GM12878 (cell line): ENCODE data around the gene POMT2. TPM values are rescaled to one million over a fixed set of nuclear protein-coding genes. Genes with fewer than 3 reads are reported as not detected.

Experiments
- ATAC-seq: fragments of 200-7000 bp; cut with Tn5 transposase; 3 replicates; pipeline ENCODE4 v1.9.1; 2020; ENCODE audit warnings: mild to moderate bottlenecking, moderate library complexity
- BruUV-seq: library from RNA; stranded (reverse); fragments of 400-500 nt; replicated peaks from 2 replicates; lab custom pipeline; 2021; lab: Mats Ljungman, UMichigan
- CTCF ChIA-PET: fragments of 300-600 bp; sonication (Branson Sonifier 250); formaldehyde crosslinking; extraction: SDS; loops from one replicate; lab custom pipeline; 2021; ENCODE audit warnings: inconsistent platforms; lab: Yijun Ruan, JAX
- POLR2A ChIA-PET: fragments of 350-600 bp; formaldehyde crosslinking; extraction: SDS; loops from one replicate; lab custom pipeline; 2021; ENCODE audit warnings: inconsistent platforms; lab: Charles Lee
- RAD21 ChIA-PET: fragments of 300-600 bp; sonication (Branson Sonifier 250); formaldehyde crosslinking; loops from one replicate; lab custom pipeline; 2023; ENCODE audit warnings: antibody characterized with exemption; ENCODE audit not compliant: unreplicated experiment; lab: Charles Lee
- SMC1A ChIA-PET: fragments of 300-600 bp; sonication (Branson Sonifier 250); formaldehyde crosslinking; loops from one replicate; lab custom pipeline; 2023; ENCODE audit not compliant: unreplicated experiment, uncharacterized antibody; lab: Charles Lee
- DNase-seq: peaks from one replicate; pipeline ENCODE4 v3.0.0-alpha.2; 2011; ENCODE audit warnings: low read depth, low spot score
- FAIRE-seq: peaks from 3 replicates; lab custom pipeline; 2011; peaks lifted over from hg19 to GRCh38; lab: Jason Lieb, UNC
- H2AFZ ChIP-seq: 2 replicates; pipeline ENCODE4 v1.6.0; 2011; ENCODE audit warnings: low read depth, low read length, control low read depth; ENCODE audit not compliant: control insufficient read depth
- H3K27ac ChIP-seq: 2 replicates; pipeline ENCODE4 v1.5.1; 2011; ENCODE audit warnings: control low read depth; ENCODE audit not compliant: control insufficient read depth, insufficient read depth
- H3K27me3 ChIP-seq, 2 experiments: replicated peaks in 1 of 2; 2 replicates each; pipeline versions ENCODE4 v1.6.0 to v1.6.1; 2011; ENCODE audit warnings: low read length in 1 of 2; ENCODE audit not compliant: control insufficient read depth in 2 of 2, insufficient read depth in 2 of 2
- H3K36me3 ChIP-seq, 2 experiments: 2 replicates each; pipeline ENCODE4 v1.5.1; 2011; ENCODE audit warnings: low read length in 1 of 2; ENCODE audit not compliant: control insufficient read depth in 2 of 2, insufficient read depth in 2 of 2
- H3K4me1 ChIP-seq: 2 replicates; pipeline ENCODE4 v1.6.1; 2011; ENCODE audit warnings: mild to moderate bottlenecking, low read length, moderate library complexity, mixed read lengths; ENCODE audit not compliant: control insufficient read depth, insufficient read depth
- H3K4me2 ChIP-seq: 2 replicates; pipeline ENCODE4 v1.6.0; 2011; ENCODE audit warnings: control low read depth; ENCODE audit not compliant: control insufficient read depth, insufficient read depth
- H3K4me3 ChIP-seq: fragments of 200-600 bp; sonication (generic); 2 replicates; pipeline ENCODE4 v1.5.1; 2016
- H3K79me2 ChIP-seq: 2 replicates; pipeline ENCODE4 v1.6.0; 2011; ENCODE audit warnings: low read length; ENCODE audit not compliant: control insufficient read depth, insufficient read depth
- H3K9ac ChIP-seq: 2 replicates; pipeline ENCODE4 v1.8.0; 2011; ENCODE audit warnings: low read length, control low read depth, mixed read lengths; ENCODE audit not compliant: control insufficient read depth, insufficient read depth
- H3K9me3 ChIP-seq: replicated peaks from 3 replicates; pipeline ENCODE4 v1.5.1; 2011; ENCODE audit warnings: mild to moderate bottlenecking, low read length; ENCODE audit not compliant: control insufficient read depth, insufficient read depth
- H4K20me1 ChIP-seq: 2 replicates; pipeline ENCODE4 v1.6.0; 2011; ENCODE audit not compliant: control insufficient read depth, insufficient read depth
- CTCF ChIP-seq, 3 experiments: IDR thresholded peaks in 2 of 3; conservative IDR thresholded peaks in 1 of 3; 2 replicates each; pipeline ENCODE4 v1.5.1; 2011; ENCODE audit warnings: low read depth in 3 of 3, low read length in 3 of 3, mild to moderate bottlenecking in 3 of 3, control low read depth in 2 of 3, moderate library complexity in 2 of 3, inconsistent platforms in 1 of 3, mixed read lengths in 1 of 3; ENCODE audit not compliant: control insufficient read depth in 2 of 3, insufficient read depth in 1 of 3; ENCODE audit errors: extremely low read depth in 1 of 3
- EP300 ChIP-seq, 2 experiments: fragments of 150-350 bp in 1 of 2; IDR thresholded peaks; 2 replicates each; pipeline ENCODE4 v1.6.1; 2011 to 2012; ENCODE audit warnings: low read depth in 2 of 2, low read length in 2 of 2, borderline replicate concordance in 1 of 2, improper control_type of control experiment in 1 of 2, inconsistent platforms in 1 of 2; ENCODE audit not compliant: control insufficient read depth in 1 of 2
- KAT2A ChIP-seq: conservative IDR thresholded peaks from 2 replicates; pipeline ENCODE4 v1.6.1; 2011; ENCODE audit warnings: low read depth, low read length; ENCODE audit not compliant: control insufficient read depth
- POLR2A ChIP-seq: IDR thresholded peaks from 2 replicates; pipeline ENCODE4 v1.6.1; 2011; ENCODE audit warnings: low read depth, mild to moderate bottlenecking, low read length
- SRF ChIP-seq, 2 experiments: IDR thresholded peaks; 2 replicates each; pipeline ENCODE4 v1.6.1; 2011; ENCODE audit warnings: low read depth in 2 of 2, low read length in 2 of 2, mild to moderate bottlenecking in 1 of 2, moderate library complexity in 1 of 2
- WRNIP1 ChIP-seq: IDR thresholded peaks from 2 replicates; pipeline ENCODE4 v1.6.1; 2011; ENCODE audit warnings: low read depth, low read length, improper control_type of control experiment, borderline replicate concordance
- YBX1 ChIP-seq: fragments of 450-650 bp; IDR thresholded peaks from 2 replicates; pipeline ENCODE4 v1.6.1; 2016; ENCODE audit warnings: antibody characterized with exemption
- WGBS: methylation state at CpG from one replicate; pipeline ENCODE4 v1.1.6; 2016; ENCODE audit warnings: low lambda C conversion rate; ENCODE audit not compliant: insufficient replicate concordance, insufficient coverage; ENCODE audit errors: missing lambda C conversion rate; 5-methylcytosine and 5-hydroxymethylcytosine counted together
- in situ Hi-C: fragments of 300-500 bp; cut with MboI; formaldehyde crosslinking; loops from 9 replicates; pipeline ENCODE4 v1.14.3; 2018; ENCODE audit warnings: mixed read lengths
- intact Hi-C: fragments of 100-400 bp; cut with micrococcal nuclease; formaldehyde crosslinking; loops from one replicate; pipeline ENCODE4 v1.14.2; 2022; ENCODE audit not compliant: unreplicated experiment
- polyA plus RNA-seq, 11 experiments: library from polyadenylated mRNA; depleted of rRNA in 4 of 11; unstranded in 6 of 11; stranded (reverse) in 5 of 11; fragments of >200 nt; fragmentation: Nextera tagmentation in 4 of 11; fragmentation: Illumina TruSeq in 1 of 11; extraction: Ambion mirVana in 4 of 11; extraction: Trizol in 1 of 11; gene quantifications; 1 replicate in 1 of 11; 2 replicates in 10 of 11; pipeline versions ENCODE4 v1.2.1 to v1.2.3, GENCODE V29; 2011 to 2016; ENCODE audit warnings: inconsistent platforms in 2 of 11, missing spikeins in 2 of 11, low read depth in 1 of 11
- total RNA-seq, 4 experiments: library from RNA; depleted of rRNA in 3 of 4; stranded (reverse); fragments of >200 nt in 3 of 4; fragmentation: Illumina TruSeq in 1 of 4; extraction: Trizol in 1 of 4; gene quantifications; 2 replicates each; pipeline versions ENCODE4 v1.2.1 to v1.2.3, GENCODE V29; 2013 to 2021
- TF ChIP-seq, protein P1 (sequence below): fragments of 450-650 bp; IDR thresholded peaks from 2 replicates; pipeline ENCODE4 v1.6.1; 2017; ENCODE audit warnings: mild to moderate bottlenecking, moderate library complexity

POMT2 gene
- total and polyA plus RNA-seq, 10 of the 15 experiments (the other 5 are each of a cell fraction or from before 2014, with no cell fraction given), result 0.23 to 13.9 (median 6.5) TPM

- 99% methylated on average over 5 of the region's 5 CpGs for WGBS
- Histone ChIP-seq H3K27me3 (no peaks in the 10 kb centered on the region), H3K4me1 (no peaks in the 10 kb centered on the region), H3K27ac (no peak overlapping the region), H3K4me2 (no peak overlapping the region), H3K9me3 (no peaks in the 10 kb centered on the region), H4K20me1 (no peaks in the 10 kb centered on the region), H2AFZ (no peak overlapping the region), H3K9ac (no peak overlapping the region), H3K4me3 (no peak overlapping the region), H3K36me3 (peaks cover 0 to 7% of the 10 kb centered on the region in 2 experiments; a peak in 3 of 4 replicates), H3K79me2 (no peaks in the 10 kb centered on the region)
- in situ Hi-C loops (no loop called here), intact Hi-C loops (no loop called here)
- FAIRE-seq, result no peak
- ChIA-PET POLR2A (no interaction called here), SMC1A (no interaction called here), RAD21 (no interaction called here), CTCF (interaction anchor here (1.2 to 2.8 kb wide), 3 partner anchors 14 to 133 kb away, joined by 4 to 12 read pairs (median 4); no protein-coding TSS in a partner anchor)
- no peak for DNase-seq
- BruUV-seq, result no TSS peak
- TF ChIP-seq CTCF (IDR thresholded peaks at IDR 0.05 in 2 of 3, conservative IDR thresholded peaks at IDR 0.05 in 1 of 3; ENCODE audit: control insufficient read depth in 2 of 3, extremely low read depth in 1 of 3, insufficient read depth in 1 of 3, low read depth in 3 of 3, low read length in 3 of 3) (no peak), WRNIP1 (no peak), YBX1 (no peak), EP300 (IDR thresholded peaks at IDR 0.05; ENCODE audit: borderline replicate concordance in 1 of 2, control insufficient read depth in 1 of 2, low read depth in 2 of 2, low read length in 2 of 2) (no peak), KAT2A (no peak), SRF (IDR thresholded peaks at IDR 0.05; ENCODE audit: low read depth in 2 of 2, low read length in 2 of 2) (no peak), POLR2A (no peak)
- TF ChIP-seq, protein P1, sequence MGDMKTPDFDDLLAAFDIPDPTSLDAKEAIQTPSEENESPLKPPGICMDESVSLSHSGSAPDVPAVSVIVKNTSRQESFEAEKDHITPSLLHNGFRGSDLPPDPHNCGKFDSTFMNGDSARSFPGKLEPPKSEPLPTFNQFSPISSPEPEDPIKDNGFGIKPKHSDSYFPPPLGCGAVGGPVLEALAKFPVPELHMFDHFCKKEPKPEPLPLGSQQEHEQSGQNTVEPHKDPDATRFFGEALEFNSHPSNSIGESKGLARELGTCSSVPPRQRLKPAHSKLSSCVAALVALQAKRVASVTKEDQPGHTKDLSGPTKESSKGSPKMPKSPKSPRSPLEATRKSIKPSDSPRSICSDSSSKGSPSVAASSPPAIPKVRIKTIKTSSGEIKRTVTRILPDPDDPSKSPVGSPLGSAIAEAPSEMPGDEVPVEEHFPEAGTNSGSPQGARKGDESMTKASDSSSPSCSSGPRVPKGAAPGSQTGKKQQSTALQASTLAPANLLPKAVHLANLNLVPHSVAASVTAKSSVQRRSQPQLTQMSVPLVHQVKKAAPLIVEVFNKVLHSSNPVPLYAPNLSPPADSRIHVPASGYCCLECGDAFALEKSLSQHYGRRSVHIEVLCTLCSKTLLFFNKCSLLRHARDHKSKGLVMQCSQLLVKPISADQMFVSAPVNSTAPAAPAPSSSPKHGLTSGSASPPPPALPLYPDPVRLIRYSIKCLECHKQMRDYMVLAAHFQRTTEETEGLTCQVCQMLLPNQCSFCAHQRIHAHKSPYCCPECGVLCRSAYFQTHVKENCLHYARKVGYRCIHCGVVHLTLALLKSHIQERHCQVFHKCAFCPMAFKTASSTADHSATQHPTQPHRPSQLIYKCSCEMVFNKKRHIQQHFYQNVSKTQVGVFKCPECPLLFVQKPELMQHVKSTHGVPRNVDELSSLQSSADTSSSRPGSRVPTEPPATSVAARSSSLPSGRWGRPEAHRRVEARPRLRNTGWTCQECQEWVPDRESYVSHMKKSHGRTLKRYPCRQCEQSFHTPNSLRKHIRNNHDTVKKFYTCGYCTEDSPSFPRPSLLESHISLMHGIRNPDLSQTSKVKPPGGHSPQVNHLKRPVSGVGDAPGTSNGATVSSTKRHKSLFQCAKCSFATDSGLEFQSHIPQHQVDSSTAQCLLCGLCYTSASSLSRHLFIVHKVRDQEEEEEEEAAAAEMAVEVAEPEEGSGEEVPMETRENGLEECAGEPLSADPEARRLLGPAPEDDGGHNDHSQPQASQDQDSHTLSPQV, result no peak
- ATAC-seq, result no peak
Measured at GRCh38 chr14:77286576-77286975, 34.1 kb downstream of the POMT2 start.
